Osteoblast (primary cell): ENCODE results near the gene CBX4. TPM values are rescaled to one million over a fixed set of nuclear protein-coding genes. Genes with fewer than 3 reads are reported as not detected.
"Not testable (repeated sequence)": the region's sequence is repeated elsewhere in the genome, so short reads cannot be mapped to it uniquely, and the experiment has no call there.

Source experiments
- DNase-seq: peaks from one replicate; pipeline ENCODE4 v3.0.0; 2011; ENCODE audit warnings: low spot score, mixed read lengths; ENCODE audit not compliant: insufficient read length; ENCODE audit errors: missing footprints
- H2AFZ ChIP-seq: 2 replicates; pipeline ENCODE4 v1.6.0; 2011; ENCODE audit warnings: mild to moderate bottlenecking, low read length
- H3K27ac ChIP-seq: 2 replicates; pipeline ENCODE4 v1.5.1; 2011; ENCODE audit warnings: mild to moderate bottlenecking, low read depth, low read length, moderate library complexity
- H3K27me3 ChIP-seq: 2 replicates; pipeline ENCODE4 v1.6.0; 2012; ENCODE audit warnings: mild to moderate bottlenecking, control low read depth, inconsistent platforms, low read length, moderate library complexity; ENCODE audit not compliant: insufficient read depth
- H3K36me3 ChIP-seq: 2 replicates; pipeline ENCODE4 v1.5.1; 2011; ENCODE audit warnings: mild to moderate bottlenecking, low read length, control low read depth, moderate library complexity; ENCODE audit not compliant: insufficient read depth
- H3K4me1 ChIP-seq: 2 replicates; pipeline ENCODE4 v1.5.1; 2011; ENCODE audit warnings: mild to moderate bottlenecking, low read length, control low read depth, moderate library complexity; ENCODE audit not compliant: insufficient read depth
- H3K4me2 ChIP-seq: 2 replicates; pipeline ENCODE4 v1.6.0; 2011; ENCODE audit warnings: mild to moderate bottlenecking, low read length; ENCODE audit not compliant: insufficient read depth
- H3K4me3 ChIP-seq: fragments of 200-600 bp; sonication (generic); 3 replicates; pipeline ENCODE4 v1.5.1; 2012; ENCODE audit warnings: mild to moderate bottlenecking, low read length, inconsistent platforms; ENCODE audit not compliant: insufficient read depth
- H3K79me2 ChIP-seq: 2 replicates; pipeline ENCODE4 v1.6.0; 2012; ENCODE audit warnings: mild to moderate bottlenecking, low read length, control low read depth, inconsistent platforms; ENCODE audit not compliant: insufficient read depth
- H3K9me3 ChIP-seq: 2 replicates; pipeline ENCODE4 v1.5.1; 2011; ENCODE audit warnings: low read depth, low read length, control low read depth
- H4K20me1 ChIP-seq: 2 replicates; pipeline ENCODE4 v1.6.0; 2012; ENCODE audit warnings: mild to moderate bottlenecking, low read length, control low read depth; ENCODE audit not compliant: insufficient read depth
- CTCF ChIP-seq: IDR thresholded peaks from 2 replicates; pipeline ENCODE4 v1.5.1; 2011; ENCODE audit warnings: mild to moderate bottlenecking, low read depth, low read length, moderate library complexity; ENCODE audit errors: extremely low read depth
- total RNA-seq: library from RNA; depleted of rRNA; stranded (reverse); fragments of >200 nt; gene quantifications from 2 replicates; pipeline ENCODE4 v1.2.3, GENCODE V29; 2012

Gene CBX4
- total RNA-seq, 1 donor: 22.1 TPM

- H3K4me3 ChIP-seq: no peak overlapping the region
- H3K27ac ChIP-seq: no peak overlapping the region
- peaks cover 7% of the 10 kb centered on the region for H3K27me3 ChIP-seq
- H4K20me1 ChIP-seq: no peaks in the 10 kb centered on the region
- DNase-seq: peak; percentile 53
- no peaks in the 10 kb centered on the region for H3K9me3 ChIP-seq
- no peak overlapping the region for H2AFZ ChIP-seq
- peaks cover 2% of the 10 kb centered on the region for H3K4me1 ChIP-seq
- H3K4me2 ChIP-seq: no peak overlapping the region
- H3K79me2 ChIP-seq: no peaks in the 10 kb centered on the region
- no peaks in the 10 kb centered on the region for H3K36me3 ChIP-seq
- no peak for TF ChIP-seq CTCF
These were observed 16.3 kb upstream of the CBX4 start for GRCh38 chr17:79855331-79856124.

- no peak overlapping the region for H3K27ac ChIP-seq
- no peaks in the 10 kb centered on the region for H3K79me2 ChIP-seq
- H2AFZ ChIP-seq: no peak overlapping the region
- H3K4me1 ChIP-seq: peaks cover 2% of the 10 kb centered on the region
- no peaks in the 10 kb centered on the region for H4K20me1 ChIP-seq
- no peak overlapping the region for H3K4me2 ChIP-seq
- TF ChIP-seq CTCF: no peak
- no peaks in the 10 kb centered on the region for H3K36me3 ChIP-seq
- no peaks in the 10 kb centered on the region for H3K27me3 ChIP-seq
- no peaks in the 10 kb centered on the region for H3K9me3 ChIP-seq
- DNase-seq: peak; percentile 48
- no peak overlapping the region for H3K4me3 ChIP-seq
These were observed 15.1 kb upstream of the CBX4 start for GRCh38 chr17:79854080-79855060.

GRCh38 chr17:79853168-79853567 lies 13.9 kb upstream of the CBX4 start:
- H3K4me1 ChIP-seq, DNase-seq, H3K9me3 ChIP-seq, H3K27me3 ChIP-seq, H3K36me3 ChIP-seq, H3K79me2 ChIP-seq, H3K4me3 ChIP-seq, H4K20me1 ChIP-seq: not testable (repeated sequence)
- Histone ChIP-seq H2AFZ (peak overlapping the region; percentile 86), H3K27ac (peak overlapping the region; percentile 52), H3K4me2 (peak overlapping the region; percentile 78)

GRCh38 chr17:79852748-79853147 lies 13.5 kb upstream of the CBX4 start:
- H3K27ac ChIP-seq: peak overlapping the region; percentile 52
- H3K4me1 ChIP-seq: peaks cover 2% of the 10 kb centered on the region
- no peaks in the 10 kb centered on the region for H3K36me3 ChIP-seq
- DNase-seq: peak; percentile 83
- peaks cover 2% of the 10 kb centered on the region for H3K27me3 ChIP-seq
- peak overlapping the region; percentile 63 for H3K4me3 ChIP-seq
- TF ChIP-seq CTCF: no peak
- peak overlapping the region; percentile 86 for H2AFZ ChIP-seq
- H3K4me2 ChIP-seq: peak overlapping the region; percentile 78
- no peaks in the 10 kb centered on the region for H3K79me2 ChIP-seq
- no peaks in the 10 kb centered on the region for H4K20me1 ChIP-seq
- no peaks in the 10 kb centered on the region for H3K9me3 ChIP-seq
